ENCODE data around the gene CASP4.

DNA sequence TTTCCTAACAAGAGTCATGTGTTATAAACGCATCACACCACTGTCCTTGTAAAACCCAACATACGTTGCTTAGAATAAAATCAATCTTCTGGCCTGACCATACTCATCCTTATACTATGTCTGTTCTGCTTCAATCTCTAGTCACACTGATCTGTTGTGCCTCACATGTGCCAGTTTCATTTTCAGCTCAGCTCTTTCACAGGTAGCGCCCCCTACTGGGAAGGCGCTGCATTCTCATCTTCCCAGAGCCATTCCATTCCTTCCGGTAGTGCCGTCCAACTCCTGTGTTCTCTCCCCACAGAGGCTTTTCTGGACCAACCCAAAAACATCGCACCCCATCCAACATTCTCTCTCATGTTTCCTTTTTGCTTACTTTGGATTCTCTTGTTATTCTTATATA lies 32.4 kb upstream of the CASP4 start:
- no peak for TF ChIP-seq POLR2AphosphoS5 (IDR thresholded peaks at IDR 0.05; ENCODE audit: low read depth, low read length)
- TF ChIP-seq POLR2A (IDR thresholded peaks at IDR 0.05; ENCODE audit: low read depth, low read length) = no peak

All from GM12892 (cell line).